GM12878 (cell line): ENCODE results near the gene PDCD11. TPM values are rescaled to one million over a fixed set of nuclear protein-coding genes. Genes with fewer than 3 reads are reported as not detected.

Experiments used
- ATAC-seq: fragments of 200-7000 bp; cut with Tn5 transposase; 3 replicates; pipeline ENCODE4 v1.9.1; 2020; ENCODE audit warnings: mild to moderate bottlenecking, moderate library complexity
- BruUV-seq: library from RNA; stranded (reverse); fragments of 400-500 nt; replicated peaks from 2 replicates; lab custom pipeline; 2021; lab: Mats Ljungman, UMichigan
- CTCF ChIA-PET: fragments of 300-600 bp; sonication (Branson Sonifier 250); formaldehyde crosslinking; extraction: SDS; loops from one replicate; lab custom pipeline; 2021; ENCODE audit warnings: inconsistent platforms; lab: Yijun Ruan, JAX
- POLR2A ChIA-PET: fragments of 350-600 bp; formaldehyde crosslinking; extraction: SDS; loops from one replicate; lab custom pipeline; 2021; ENCODE audit warnings: inconsistent platforms; lab: Charles Lee
- RAD21 ChIA-PET: fragments of 300-600 bp; sonication (Branson Sonifier 250); formaldehyde crosslinking; loops from one replicate; lab custom pipeline; 2023; ENCODE audit warnings: antibody characterized with exemption; ENCODE audit not compliant: unreplicated experiment; lab: Charles Lee
- SMC1A ChIA-PET: fragments of 300-600 bp; sonication (Branson Sonifier 250); formaldehyde crosslinking; loops from one replicate; lab custom pipeline; 2023; ENCODE audit not compliant: unreplicated experiment, uncharacterized antibody; lab: Charles Lee
- DNase-seq: peaks from one replicate; pipeline ENCODE4 v3.0.0-alpha.2; 2011; ENCODE audit warnings: low read depth, low spot score
- FAIRE-seq: peaks from 3 replicates; lab custom pipeline; 2011; peaks lifted over from hg19 to GRCh38; lab: Jason Lieb, UNC
- H2AFZ ChIP-seq: 2 replicates; pipeline ENCODE4 v1.6.0; 2011; ENCODE audit warnings: low read depth, low read length, control low read depth; ENCODE audit not compliant: control insufficient read depth
- H3K27ac ChIP-seq: 2 replicates; pipeline ENCODE4 v1.5.1; 2011; ENCODE audit warnings: control low read depth; ENCODE audit not compliant: control insufficient read depth, insufficient read depth
- H3K27me3 ChIP-seq, 2 experiments: replicated peaks in 1 of 2; 2 replicates each; pipeline versions ENCODE4 v1.6.0 to v1.6.1; 2011; ENCODE audit warnings: low read length in 1 of 2; ENCODE audit not compliant: control insufficient read depth in 2 of 2, insufficient read depth in 2 of 2
- H3K36me3 ChIP-seq, 2 experiments: 2 replicates each; pipeline ENCODE4 v1.5.1; 2011; ENCODE audit warnings: low read length in 1 of 2; ENCODE audit not compliant: control insufficient read depth in 2 of 2, insufficient read depth in 2 of 2
- H3K4me1 ChIP-seq: 2 replicates; pipeline ENCODE4 v1.6.1; 2011; ENCODE audit warnings: mild to moderate bottlenecking, low read length, moderate library complexity, mixed read lengths; ENCODE audit not compliant: control insufficient read depth, insufficient read depth
- H3K4me2 ChIP-seq: 2 replicates; pipeline ENCODE4 v1.6.0; 2011; ENCODE audit warnings: control low read depth; ENCODE audit not compliant: control insufficient read depth, insufficient read depth
- H3K4me3 ChIP-seq: fragments of 200-600 bp; sonication (generic); 2 replicates; pipeline ENCODE4 v1.5.1; 2016
- H3K79me2 ChIP-seq: 2 replicates; pipeline ENCODE4 v1.6.0; 2011; ENCODE audit warnings: low read length; ENCODE audit not compliant: control insufficient read depth, insufficient read depth
- H3K9ac ChIP-seq: 2 replicates; pipeline ENCODE4 v1.8.0; 2011; ENCODE audit warnings: low read length, control low read depth, mixed read lengths; ENCODE audit not compliant: control insufficient read depth, insufficient read depth
- H3K9me3 ChIP-seq: replicated peaks from 3 replicates; pipeline ENCODE4 v1.5.1; 2011; ENCODE audit warnings: mild to moderate bottlenecking, low read length; ENCODE audit not compliant: control insufficient read depth, insufficient read depth
- H4K20me1 ChIP-seq: 2 replicates; pipeline ENCODE4 v1.6.0; 2011; ENCODE audit not compliant: control insufficient read depth, insufficient read depth
- CUX1 ChIP-seq: IDR thresholded peaks from 2 replicates; pipeline ENCODE4 v1.6.1; 2012; ENCODE audit warnings: improper control_type of control experiment, low read depth, low read length; ENCODE audit not compliant: insufficient replicate concordance
- IRF4 ChIP-seq: IDR thresholded peaks from 2 replicates; pipeline ENCODE4 v1.6.1; 2011; ENCODE audit warnings: low read depth, low read length
- MTA2 ChIP-seq: fragments of 450-650 bp; IDR thresholded peaks from 2 replicates; pipeline ENCODE4 v1.6.1; 2016; ENCODE audit warnings: low read depth, mild to moderate bottlenecking, moderate library complexity
- POLR2AphosphoS2 ChIP-seq: IDR thresholded peaks from 2 replicates; pipeline ENCODE4 v1.6.1; 2011; ENCODE audit warnings: low read depth, mild to moderate bottlenecking, low read length, improper control_type of control experiment, moderate library complexity
- POU2F2 ChIP-seq: IDR thresholded peaks from 3 replicates; pipeline ENCODE4 v1.6.1; 2011; ENCODE audit warnings: low read depth, mild to moderate bottlenecking, low read length, borderline replicate concordance
- RELA ChIP-seq: fragments of 450-650 bp; IDR thresholded peaks from 2 replicates; pipeline ENCODE4 v1.8.0; 2014; ENCODE audit warnings: borderline replicate concordance; ENCODE audit not compliant: partially characterized antibody
- RUNX3 ChIP-seq: IDR thresholded peaks from 2 replicates; pipeline ENCODE4 v1.6.1; 2012; ENCODE audit warnings: low read length, inconsistent platforms
- SIN3A ChIP-seq: IDR thresholded peaks from 2 replicates; pipeline ENCODE4 v1.6.1; 2012; ENCODE audit warnings: low read depth, low read length, improper control_type of control experiment
- SPI1 ChIP-seq: IDR thresholded peaks from 2 replicates; pipeline ENCODE4 v1.6.1; 2011; ENCODE audit warnings: low read depth, mild to moderate bottlenecking, low read length, moderate library complexity, borderline replicate concordance; ENCODE audit not compliant: insufficient read depth
- ZNF687 ChIP-seq: fragments of 450-650 bp; IDR thresholded peaks from 2 replicates; pipeline ENCODE4 v1.6.1; 2017; ENCODE audit warnings: mild to moderate bottlenecking, moderate library complexity
- WGBS: methylation state at CpG from one replicate; pipeline ENCODE4 v1.1.6; 2016; ENCODE audit warnings: low lambda C conversion rate; ENCODE audit not compliant: insufficient replicate concordance, insufficient coverage; ENCODE audit errors: missing lambda C conversion rate; 5-methylcytosine and 5-hydroxymethylcytosine counted together
- in situ Hi-C: fragments of 300-500 bp; cut with MboI; formaldehyde crosslinking; loops from 9 replicates; pipeline ENCODE4 v1.14.3; 2018; ENCODE audit warnings: mixed read lengths
- intact Hi-C: fragments of 100-400 bp; cut with micrococcal nuclease; formaldehyde crosslinking; loops from one replicate; pipeline ENCODE4 v1.14.2; 2022; ENCODE audit not compliant: unreplicated experiment
- polyA plus RNA-seq, 11 experiments: library from polyadenylated mRNA; depleted of rRNA in 4 of 11; unstranded in 6 of 11; stranded (reverse) in 5 of 11; fragments of >200 nt; fragmentation: Nextera tagmentation in 4 of 11; fragmentation: Illumina TruSeq in 1 of 11; extraction: Ambion mirVana in 4 of 11; extraction: Trizol in 1 of 11; gene quantifications; 1 replicate in 1 of 11; 2 replicates in 10 of 11; pipeline versions ENCODE4 v1.2.1 to v1.2.3, GENCODE V29; 2011 to 2016; ENCODE audit warnings: inconsistent platforms in 2 of 11, missing spikeins in 2 of 11, low read depth in 1 of 11
- total RNA-seq, 4 experiments: library from RNA; depleted of rRNA in 3 of 4; stranded (reverse); fragments of >200 nt in 3 of 4; fragmentation: Illumina TruSeq in 1 of 4; extraction: Trizol in 1 of 4; gene quantifications; 2 replicates each; pipeline versions ENCODE4 v1.2.1 to v1.2.3, GENCODE V29; 2013 to 2021

Gene PDCD11
- total and polyA plus RNA-seq, 10 of the 15 experiments (the other 5 are each of a cell fraction or from before 2014, with no cell fraction given): 13.9 to 69.7 (median 44.8) TPM

- Histone ChIP-seq H3K4me2 (no peak overlapping the region), H3K27me3 (no peaks in the 10 kb centered on the region), H2AFZ (no peak overlapping the region), H3K9ac (no peak overlapping the region), H3K4me3 (no peak overlapping the region; the same call in 1 of the 2 replicates), H3K79me2 (no peaks in the 10 kb centered on the region)
- CTCF ChIA-PET: interaction anchor here (0.7 kb wide), 1 partner anchor 1598 kb away, joined by 3 read pairs; no protein-coding TSS in a partner anchor
- SMC1A ChIA-PET: no interaction called here
- RAD21 ChIA-PET: no interaction called here
- ATAC-seq: peak; percentile 99
- POLR2A ChIA-PET: interaction anchor here (1.4 kb wide), 1 partner anchor 14 kb away, joined by 4 read pairs; the partner anchor contains the start of gene TAF5
- no peak for TF ChIP-seq CUX1
- no peak for TF ChIP-seq POLR2AphosphoS2
- peak; percentile 22; the same call in 1 of the 2 replicates for TF ChIP-seq ZNF687
- TF ChIP-seq RUNX3: peak; percentile 21; the same call in 1 of the 2 replicates
- TF ChIP-seq MTA2: peak; percentile 31; the same call in 1 of the 2 replicates
- TF ChIP-seq POU2F2: no peak
- TF ChIP-seq SPI1: peak; percentile 31; the same call in 1 of the 2 replicates
- no peak for TF ChIP-seq RELA
- TF ChIP-seq SIN3A: no peak
- TF ChIP-seq IRF4: 0 out of 2 replicates have a peak, but pooled peaks have one; percentile 17
- TF ChIP-seq, all 136 proteins: peak for 5
- Histone ChIP-seq H4K20me1 (no peaks in the 10 kb centered on the region), H3K4me1 (no peaks in the 10 kb centered on the region), H3K36me3 (peaks cover 0 to 6% of the 10 kb centered on the region in 2 experiments; a peak in 1 of 4 replicates), H3K27ac (peak overlapping the region; percentile 22; the same call in 1 of the 2 replicates), H3K9me3 (no peaks in the 10 kb centered on the region)
- WGBS: 20% methylated on average over 5 of the region's 5 CpGs
- DNase-seq (peak; percentile 54), FAIRE-seq (peak; percentile 13)
- BruUV-seq: no TSS peak
- in situ Hi-C loops (no loop called here), intact Hi-C loops (no loop called here)
Measured at GRCh38 chr10:103382769-103383168, 13.7 kb upstream of the PDCD11 start.
